DND-41 (cell line): Measurements from ENCODE around the gene SYNJ1.
A peak's percentile ranks its signal among the peaks of the same experiment; 100 is the strongest.

Source experiments
- ATAC-seq: fragments of 200-7000 bp; cut with Tn5 transposase; 3 replicates; pipeline ENCODE4 v1.9.1; 2021; ENCODE audit warnings: low read depth; ENCODE audit not compliant: insufficient read depth
- DNase-seq: peaks from one replicate; pipeline ENCODE4 v3.0.0-alpha.2; 2020
- H2AFZ ChIP-seq: 2 replicates; pipeline ENCODE4 v1.6.0; 2012; ENCODE audit warnings: low read depth, low read length
- H3K27ac ChIP-seq: 2 replicates; pipeline ENCODE4 v1.5.1; 2012; ENCODE audit warnings: low read length, inconsistent platforms
- H3K27me3 ChIP-seq: fragments of 200-600 bp; sonication (generic); 2 replicates; pipeline ENCODE4 v1.6.0; 2012; ENCODE audit warnings: low read length, mild to moderate bottlenecking, inconsistent platforms; ENCODE audit not compliant: insufficient read depth, poor library complexity
- H3K36me3 ChIP-seq: 2 replicates; pipeline ENCODE4 v1.5.1; 2012; ENCODE audit warnings: low read length, inconsistent platforms; ENCODE audit not compliant: insufficient read depth
- H3K4me1 ChIP-seq: 2 replicates; pipeline ENCODE4 v1.5.1; 2012; ENCODE audit warnings: mild to moderate bottlenecking, low read length; ENCODE audit not compliant: insufficient read depth
- H3K4me2 ChIP-seq: 2 replicates; pipeline ENCODE4 v1.6.0; 2012; ENCODE audit warnings: mild to moderate bottlenecking, moderate library complexity, low read length, inconsistent platforms; ENCODE audit not compliant: insufficient read depth
- H3K4me3 ChIP-seq, 2 experiments: fragments of 200-600 bp in 1 of 2; shearing (Covaris generic) in 1 of 2; 2 replicates each; pipeline ENCODE4 v1.5.1; 2012 to 2016; ENCODE audit warnings: inconsistent platforms in 2 of 2, low read length in 2 of 2, mild to moderate bottlenecking in 2 of 2, low read depth in 1 of 2, moderate library complexity in 1 of 2
- H3K79me2 ChIP-seq: 2 replicates; pipeline ENCODE4 v1.6.0; 2012; ENCODE audit warnings: low read length, inconsistent platforms; ENCODE audit not compliant: insufficient read depth
- H3K9ac ChIP-seq: 2 replicates; pipeline ENCODE4 v1.6.0; 2012; ENCODE audit warnings: low read depth, mild to moderate bottlenecking, inconsistent platforms, low read length, moderate library complexity
- H3K9me3 ChIP-seq: 2 replicates; pipeline ENCODE4 v1.5.1; 2012; ENCODE audit warnings: low read length, moderate library complexity, mild to moderate bottlenecking, inconsistent platforms; ENCODE audit not compliant: insufficient read depth, severe bottlenecking
- H4K20me1 ChIP-seq: 2 replicates; pipeline ENCODE4 v1.6.0; 2012; ENCODE audit warnings: low read length; ENCODE audit not compliant: insufficient read depth
- EZH2 ChIP-seq: IDR thresholded peaks from 3 replicates; pipeline ENCODE4 v1.6.1; 2012; ENCODE audit warnings: borderline replicate concordance, low read depth, mild to moderate bottlenecking, moderate library complexity, low read length, inconsistent platforms; ENCODE audit not compliant: severe bottlenecking
- TF ChIP-seq, protein P1 (sequence below): IDR thresholded peaks from 2 replicates; pipeline ENCODE4 v1.5.1; 2012; ENCODE audit warnings: borderline replicate concordance, low read length, moderate library complexity, mild to moderate bottlenecking; ENCODE audit not compliant: poor library complexity, severe bottlenecking; ENCODE audit errors: extremely low read depth

The SYNJ1 gene

DNA sequence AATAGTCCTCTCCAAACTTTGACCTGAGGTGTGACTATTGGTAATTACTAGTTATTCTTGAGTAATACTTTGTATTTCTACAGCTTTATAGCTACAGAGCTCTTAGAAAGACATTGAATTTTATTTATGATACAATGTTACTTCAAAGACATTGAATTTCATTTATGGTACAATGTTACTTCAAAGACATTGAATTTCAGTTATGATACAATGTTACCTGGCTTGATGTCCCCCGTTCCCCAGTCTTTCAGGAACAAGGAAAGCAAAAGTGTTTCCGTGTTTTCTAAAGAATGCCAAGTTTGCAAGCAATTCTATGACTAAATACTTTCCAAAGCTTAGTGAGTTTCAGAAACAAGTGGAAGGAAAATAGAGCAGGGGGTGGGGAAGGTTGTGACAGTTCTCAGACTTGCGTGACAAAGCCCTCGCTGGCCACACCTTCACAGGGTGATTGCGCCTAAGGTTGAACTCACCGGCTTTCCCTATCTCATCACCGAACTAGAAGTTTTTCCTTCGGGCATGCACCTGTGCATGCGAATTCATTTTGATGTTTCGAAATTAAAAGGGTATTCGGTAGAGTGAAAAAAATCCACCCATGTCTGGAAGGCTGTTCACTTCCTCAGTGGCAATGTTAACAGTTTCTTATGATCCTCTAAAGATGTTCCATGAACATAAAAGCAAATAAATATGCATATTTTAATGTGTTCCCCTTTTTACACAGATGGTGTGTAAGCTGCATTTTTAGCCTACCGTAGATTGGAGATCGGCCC, 44.7 kb upstream of the SYNJ1 start:
- peaks cover 31% of the 10 kb centered on the region for H3K36me3 ChIP-seq
- peak overlapping the region; percentile 73 for H3K9ac ChIP-seq
- H2AFZ ChIP-seq: peak overlapping the region; percentile 81
- DNase-seq (peak; percentile 47), ATAC-seq (no peak)
- TF ChIP-seq EZH2: no peak
- TF ChIP-seq, protein P1, sequence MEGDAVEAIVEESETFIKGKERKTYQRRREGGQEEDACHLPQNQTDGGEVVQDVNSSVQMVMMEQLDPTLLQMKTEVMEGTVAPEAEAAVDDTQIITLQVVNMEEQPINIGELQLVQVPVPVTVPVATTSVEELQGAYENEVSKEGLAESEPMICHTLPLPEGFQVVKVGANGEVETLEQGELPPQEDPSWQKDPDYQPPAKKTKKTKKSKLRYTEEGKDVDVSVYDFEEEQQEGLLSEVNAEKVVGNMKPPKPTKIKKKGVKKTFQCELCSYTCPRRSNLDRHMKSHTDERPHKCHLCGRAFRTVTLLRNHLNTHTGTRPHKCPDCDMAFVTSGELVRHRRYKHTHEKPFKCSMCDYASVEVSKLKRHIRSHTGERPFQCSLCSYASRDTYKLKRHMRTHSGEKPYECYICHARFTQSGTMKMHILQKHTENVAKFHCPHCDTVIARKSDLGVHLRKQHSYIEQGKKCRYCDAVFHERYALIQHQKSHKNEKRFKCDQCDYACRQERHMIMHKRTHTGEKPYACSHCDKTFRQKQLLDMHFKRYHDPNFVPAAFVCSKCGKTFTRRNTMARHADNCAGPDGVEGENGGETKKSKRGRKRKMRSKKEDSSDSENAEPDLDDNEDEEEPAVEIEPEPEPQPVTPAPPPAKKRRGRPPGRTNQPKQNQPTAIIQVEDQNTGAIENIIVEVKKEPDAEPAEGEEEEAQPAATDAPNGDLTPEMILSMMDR: no peak
- H4K20me1 ChIP-seq: peaks cover 33% of the 10 kb centered on the region
- H3K4me1 ChIP-seq: peaks cover 39% of the 10 kb centered on the region
- H3K27ac ChIP-seq: peak overlapping the region; percentile 85
- peak overlapping the region; percentile 54 to 63 for H3K4me3 ChIP-seq
- H3K4me2 ChIP-seq: peak overlapping the region; percentile 70
- H3K79me2 ChIP-seq: peaks cover 60% of the 10 kb centered on the region
- no peaks in the 10 kb centered on the region for H3K9me3 ChIP-seq
- no peaks in the 10 kb centered on the region for H3K27me3 ChIP-seq

DNA sequence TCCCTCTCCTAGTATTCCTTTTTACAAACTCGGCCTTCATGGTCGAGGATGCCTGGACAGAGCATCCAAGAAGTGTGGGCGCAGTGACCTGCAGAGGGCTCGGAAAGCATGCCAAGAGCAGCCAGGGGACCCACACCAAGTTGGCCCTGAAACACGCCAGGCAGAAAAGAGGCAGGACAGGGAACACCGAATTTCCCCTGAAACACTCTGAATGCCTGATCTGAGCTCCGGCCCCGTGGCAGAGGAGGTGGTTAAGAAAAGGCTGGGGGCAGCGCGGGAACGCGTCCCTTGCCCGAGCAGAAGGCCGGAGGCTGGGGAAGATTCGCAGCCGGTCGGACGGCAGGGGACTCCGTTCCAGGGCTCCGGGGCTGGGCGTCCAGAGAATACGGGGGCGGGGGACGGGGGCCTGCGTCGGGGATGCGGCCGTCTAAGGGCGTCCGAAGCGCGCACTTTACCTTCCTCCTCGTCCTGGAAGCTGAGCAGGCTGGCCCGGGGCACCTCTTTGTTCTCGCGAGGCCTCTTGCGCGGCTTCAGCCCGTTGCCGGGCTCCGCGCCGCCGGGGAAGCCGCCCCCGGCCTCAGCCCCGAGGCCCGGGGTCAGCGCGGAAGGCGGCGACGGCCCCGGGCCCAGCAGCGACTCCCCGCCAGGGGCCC, 43.2 kb upstream of the SYNJ1 start:
- Histone ChIP-seq H3K9ac (peak overlapping the region; percentile 73), H4K20me1 (peaks cover 47% of the 10 kb centered on the region), H3K27ac (peak overlapping the region; percentile 86), H2AFZ (peak overlapping the region; percentile 82), H3K27me3 (no peaks in the 10 kb centered on the region), H3K4me2 (peak overlapping the region; percentile 69), H3K79me2 (peaks cover 75% of the 10 kb centered on the region), H3K36me3 (peaks cover 46% of the 10 kb centered on the region), H3K4me3 (peak overlapping the region; percentile 66 to 72), H3K9me3 (no peaks in the 10 kb centered on the region), H3K4me1 (peaks cover 50% of the 10 kb centered on the region)
- TF ChIP-seq, protein P1: peak; percentile 25
- TF ChIP-seq EZH2: no peak
- DNase-seq: peak; percentile 64
- peak; percentile 45 for ATAC-seq

DNA sequence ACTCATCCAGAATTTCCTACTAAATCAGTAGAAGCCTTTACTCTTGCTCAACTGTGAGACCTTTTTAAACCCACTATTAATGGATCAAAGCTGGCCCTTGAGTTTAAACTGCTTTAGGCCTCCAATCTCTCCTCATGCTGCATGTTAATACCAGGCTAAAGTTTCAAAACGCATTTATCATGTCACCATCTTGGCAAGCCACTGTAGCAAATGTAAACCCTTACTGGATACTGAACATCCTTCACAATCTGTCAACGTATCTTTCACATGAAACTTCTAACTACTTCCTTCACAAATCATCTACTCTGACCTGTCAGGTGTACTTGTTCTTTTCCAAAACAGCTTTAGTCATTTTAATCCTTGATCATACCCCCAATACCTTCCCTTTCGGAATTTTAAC, 40.7 kb upstream of the SYNJ1 start:
- peaks cover 66% of the 10 kb centered on the region for H3K36me3 ChIP-seq
- no peaks in the 10 kb centered on the region for H3K9me3 ChIP-seq
- peak overlapping the region; percentile 69 for H3K4me2 ChIP-seq
- no peaks in the 10 kb centered on the region for H3K27me3 ChIP-seq
- ATAC-seq: no peak
- peak overlapping the region in 1 of 2 experiments; percentile 72; a peak in 1 of 4 replicates for H3K4me3 ChIP-seq
- no peak overlapping the region for H3K27ac ChIP-seq
- H2AFZ ChIP-seq: no peak overlapping the region
- DNase-seq: no peak
- peaks cover 94% of the 10 kb centered on the region for H3K79me2 ChIP-seq
- H3K9ac ChIP-seq: peak overlapping the region; percentile 73; the same call in 1 of the 2 replicates
- peaks cover 62% of the 10 kb centered on the region for H4K20me1 ChIP-seq
- TF ChIP-seq, protein P1: no peak
- no peak for TF ChIP-seq EZH2
- H3K4me1 ChIP-seq: peaks cover 50% of the 10 kb centered on the region
